CD8-positive, alpha-beta memory T cell (primary cell): Measurements from ENCODE around the gene HABP4. TPM values are rescaled to one million over a fixed set of nuclear protein-coding genes. Genes with fewer than 3 reads are reported as not detected.

ENCODE experiments used
- CTCF ChIA-PET: fragments of 350-600 bp; sonication (Branson Sonifier 250); formaldehyde crosslinking; loops from one replicate; lab custom pipeline; 2021; ENCODE audit warnings: antibody characterized with exemption; lab: Charles Lee
- POLR2A ChIA-PET: fragments of 350-600 bp; sonication (Branson Sonifier 250); formaldehyde crosslinking; loops from one replicate; lab custom pipeline; 2021; ENCODE audit warnings: antibody characterized with exemption; lab: Charles Lee
- DNase-seq, 5 donors: peaks; one replicate each; pipeline versions ENCODE4 v3.0.0 to v3.0.0-alpha.2; 2020 to 2022; ENCODE audit warnings: mixed read lengths in 1 of 5
- H3K27ac ChIP-seq: one replicate; pipeline ENCODE4 v1.7.0; 2013; ENCODE audit warnings: low read depth, mild to moderate bottlenecking, low read length, moderate library complexity
- H3K27me3 ChIP-seq: 2 replicates; pipeline ENCODE4 v1.7.0; 2013; ENCODE audit warnings: low read length, mild to moderate bottlenecking; ENCODE audit not compliant: insufficient read depth, poor library complexity, severe bottlenecking
- H3K36me3 ChIP-seq: 2 replicates; pipeline ENCODE4 v1.7.0; 2013; ENCODE audit warnings: mild to moderate bottlenecking, low read length, moderate library complexity; ENCODE audit not compliant: insufficient read depth
- H3K4me1 ChIP-seq: 2 replicates; pipeline ENCODE4 v1.7.0; 2013; ENCODE audit warnings: mild to moderate bottlenecking, low read length, moderate library complexity; ENCODE audit not compliant: insufficient read depth
- H3K4me3 ChIP-seq: 2 replicates; pipeline ENCODE4 v1.7.0; 2013; ENCODE audit warnings: mild to moderate bottlenecking, low read length
- H3K9me3 ChIP-seq: 2 replicates; pipeline ENCODE4 v1.7.0; 2013; ENCODE audit warnings: mild to moderate bottlenecking, low read length
- H3K27ac Mint-ChIP-seq, 8 donors: one replicate each; pipeline ENCODE4 v1.8.0; 2020 to 2021; ENCODE audit warnings: mixed read lengths in 8 of 8, mild to moderate bottlenecking in 6 of 8, inconsistent platforms in 3 of 8, moderate library complexity in 3 of 8
- H3K27me3 Mint-ChIP-seq, 2 donors: one replicate each; pipeline ENCODE4 v1.8.0; 2020 to 2021; ENCODE audit warnings: mixed read lengths in 2 of 2, mild to moderate bottlenecking in 1 of 2, moderate library complexity in 1 of 2
- H3K36me3 Mint-ChIP-seq, 3 donors: one replicate each; pipeline ENCODE4 v1.8.0; 2020 to 2021; ENCODE audit warnings: mixed read lengths in 3 of 3, inconsistent platforms in 1 of 3, mild to moderate bottlenecking in 1 of 3
- H3K4me1 Mint-ChIP-seq, 3 donors: one replicate each; pipeline ENCODE4 v1.8.0; 2020 to 2021; ENCODE audit warnings: mixed read lengths in 3 of 3, inconsistent platforms in 1 of 3, mild to moderate bottlenecking in 1 of 3
- H3K4me3 Mint-ChIP-seq, 7 donors: one replicate each; pipeline ENCODE4 v1.8.0; 2020 to 2021; ENCODE audit warnings: mixed read lengths in 7 of 7, mild to moderate bottlenecking in 6 of 7, moderate library complexity in 4 of 7, inconsistent platforms in 2 of 7
- H3K9me3 Mint-ChIP-seq, 5 donors: one replicate each; pipeline ENCODE4 v1.8.0; 2020 to 2022; ENCODE audit warnings: mixed read lengths in 5 of 5, mild to moderate bottlenecking in 3 of 5, moderate library complexity in 2 of 5, inconsistent platforms in 1 of 5
- polyA plus RNA-seq: library from polyadenylated mRNA; unstranded; fragments of 300-500 nt; fragmentation: Illumina TruSeq; gene quantifications from one replicate; pipeline ENCODE4 v1.2.3, GENCODE V29; 2021
- total RNA-seq, 2 experiments: library from RNA; stranded (reverse); gene quantifications; one replicate each; pipeline ENCODE4 v1.2.3, GENCODE V29; 2021

The HABP4 gene
- total and polyA plus RNA-seq, 3 experiments from 2014 or later, result 20.4 to 24.1 (median 21.0) TPM

- Histone ChIP-seq H3K27ac (no peak overlapping the region), H3K36me3 (no peaks in the 10 kb centered on the region), H3K4me1 (no peaks in the 10 kb centered on the region), H3K27me3 (no peaks in the 10 kb centered on the region), H3K4me3 (no peak overlapping the region), H3K9me3 (no peaks in the 10 kb centered on the region)
- Mint-ChIP-seq H3K36me3 (peaks cover 0 to 49% (median 8%) of the 10 kb centered on the region in 3 donors), H3K9me3 (no peaks in the 10 kb centered on the region), H3K27me3 (no peaks in the 10 kb centered on the region), H3K4me3 (no peak overlapping the region), H3K27ac (peak overlapping the region in 1 of 8 donors; percentile 27), H3K4me1 (peaks cover 8 to 21% (median 18%) of the 10 kb centered on the region in 3 donors)
- DNase-seq, result no peak
- POLR2A ChIA-PET, result no interaction called here
- CTCF ChIA-PET, result no interaction called here
These were observed 74.8 kb downstream of the HABP4 start for GRCh38 chr9:96524764-96525163.

GRCh38 chr9:96532173-96532572 lies 82.2 kb downstream of the HABP4 start:
- Histone ChIP-seq H3K36me3 (no peaks in the 10 kb centered on the region), H3K4me1 (no peaks in the 10 kb centered on the region), H3K4me3 (no peak overlapping the region), H3K27me3 (no peaks in the 10 kb centered on the region), H3K9me3 (no peaks in the 10 kb centered on the region), H3K27ac (no peak overlapping the region)
- Mint-ChIP-seq H3K27me3 (peaks cover 0 to 2% of the 10 kb centered on the region in 2 donors), H3K4me3 (no peak overlapping the region), H3K4me1 (no peaks in the 10 kb centered on the region), H3K36me3 (peaks cover 12 to 56% (median 17%) of the 10 kb centered on the region in 3 donors), H3K9me3 (no peaks in the 10 kb centered on the region), H3K27ac (no peak overlapping the region)
- DNase-seq, result no peak
- POLR2A ChIA-PET, result no interaction called here
- CTCF ChIA-PET, result no interaction called here

- ChIA-PET POLR2A (no interaction called here), CTCF (no interaction called here)
- no peak for DNase-seq
- Histone ChIP-seq H3K36me3 (no peaks in the 10 kb centered on the region), H3K27me3 (no peaks in the 10 kb centered on the region), H3K4me3 (no peak overlapping the region), H3K9me3 (no peaks in the 10 kb centered on the region), H3K4me1 (no peaks in the 10 kb centered on the region), H3K27ac (no peak overlapping the region)
- Mint-ChIP-seq H3K27me3 (no peaks in the 10 kb centered on the region), H3K4me3 (no peak overlapping the region), H3K36me3 (peaks cover 0 to 50% (median 11%) of the 10 kb centered on the region in 3 donors), H3K4me1 (no peaks in the 10 kb centered on the region), H3K9me3 (no peaks in the 10 kb centered on the region), H3K27ac (no peak overlapping the region)
These were observed 90.1 kb downstream of the HABP4 start for GRCh38 chr9:96540106-96540505.

Other genes with a start within 250 kb of the HABP4 start
- gene HSD17B3, start 148.0 kb upstream of the HABP4 start, total RNA-seq, result under 1 TPM; 0.35 to 0.42 TPM
- gene HSD17B3, start 148.0 kb upstream of the HABP4 start, polyA plus RNA-seq, result not detected
- 1 to 10 TPM; 7.9 to 8.3 TPM for gene SLC35D2, start 66.5 kb upstream of the HABP4 start, total RNA-seq
- 29.1 TPM for gene SLC35D2, start 66.5 kb upstream of the HABP4 start, polyA plus RNA-seq
- gene ZNF367, start 31.8 kb upstream of the HABP4 start, total RNA-seq, result 10 to 100 TPM; 47.8 to 51.9 TPM
- gene ZNF367, start 31.8 kb upstream of the HABP4 start, polyA plus RNA-seq, result 1.5 TPM
- gene CDC14B, start 169.7 kb downstream of the HABP4 start, total RNA-seq, result 1 to 10 TPM; 4.6 to 6.3 TPM
- gene CDC14B, start 169.7 kb downstream of the HABP4 start, polyA plus RNA-seq, result 8.2 TPM
- gene PRXL2C, start 205.1 kb downstream of the HABP4 start, total RNA-seq, result 10 to 100 TPM; 12.0 to 15.2 TPM
- gene PRXL2C, start 205.1 kb downstream of the HABP4 start, polyA plus RNA-seq, result 9.3 TPM